Muscle of back (tissue), 11 donors: ENCODE measurements around the gene CYP2J2. TPM values are rescaled to one million over a fixed set of nuclear protein-coding genes. Genes with fewer than 3 reads are reported as not detected.
"Not testable (repeated sequence)": the region's sequence is repeated elsewhere in the genome, so short reads cannot be mapped to it uniquely, and the experiment has no call there.

Experiments
- DNase-seq, 3 donors: peaks; one replicate each; pipeline versions ENCODE4 v3.0.0 to v3.0.0-alpha.2; 2013
- polyA plus RNA-seq, 10 donors: library from polyadenylated mRNA; unstranded; fragments of 120-200 nt; gene quantifications; one replicate each; pipeline ENCODE4 v1.2.1, GENCODE V29; 2013; ENCODE audit not compliant: insufficient read length in 10 of 10

CYP2J2 gene
- polyA plus RNA-seq, 10 donors = 30.5 to 95.2 (median 72.9) TPM

DNA sequence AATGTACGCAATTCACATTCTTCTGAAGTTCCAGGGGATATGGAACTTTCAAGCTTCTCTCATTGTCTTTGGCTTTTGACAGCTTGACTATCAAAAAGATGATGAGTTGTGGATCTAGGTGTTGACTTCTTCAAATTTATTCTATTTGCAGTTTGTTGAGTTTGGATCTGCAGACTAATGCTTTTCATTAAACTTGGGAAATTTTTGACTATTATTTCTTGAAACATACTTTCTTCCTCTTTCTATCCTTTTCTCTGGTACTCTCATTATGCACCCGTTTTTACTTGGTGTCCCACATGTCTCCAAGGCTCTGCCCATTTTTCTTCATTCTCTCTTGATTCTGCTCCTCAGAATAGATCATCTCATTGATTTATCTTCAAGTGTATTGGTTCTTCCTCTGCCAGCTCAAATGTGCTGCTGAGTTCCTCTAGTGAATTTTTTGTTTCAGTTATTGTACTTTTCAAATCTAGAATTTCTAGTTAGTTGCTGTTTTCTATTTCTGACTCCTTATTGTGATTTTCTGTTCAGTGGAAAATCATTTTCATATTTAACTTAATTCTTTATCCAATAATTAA lies 49.4 kb downstream of the CYP2J2 start:
- no peak for DNase-seq

DNA sequence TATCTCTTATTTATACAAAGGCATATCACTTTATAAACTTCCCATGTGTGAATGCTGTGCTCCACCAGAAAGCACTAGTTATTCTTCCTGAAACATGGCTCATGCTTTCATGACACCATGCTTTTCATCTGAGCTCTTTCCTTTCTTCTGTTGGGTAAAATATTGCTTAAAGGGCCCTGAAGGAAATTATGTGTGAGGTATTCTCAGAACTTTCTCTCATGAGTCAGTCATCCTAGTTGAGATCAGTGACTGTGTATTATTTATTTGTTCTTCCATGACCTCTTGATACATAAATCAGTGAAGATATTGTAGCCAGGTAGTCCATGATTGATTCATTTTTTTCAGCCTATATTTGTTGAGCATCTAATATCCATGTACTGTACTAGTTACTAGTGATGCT lies 54.8 kb downstream of the CYP2J2 start:
- no peak for DNase-seq

DNA sequence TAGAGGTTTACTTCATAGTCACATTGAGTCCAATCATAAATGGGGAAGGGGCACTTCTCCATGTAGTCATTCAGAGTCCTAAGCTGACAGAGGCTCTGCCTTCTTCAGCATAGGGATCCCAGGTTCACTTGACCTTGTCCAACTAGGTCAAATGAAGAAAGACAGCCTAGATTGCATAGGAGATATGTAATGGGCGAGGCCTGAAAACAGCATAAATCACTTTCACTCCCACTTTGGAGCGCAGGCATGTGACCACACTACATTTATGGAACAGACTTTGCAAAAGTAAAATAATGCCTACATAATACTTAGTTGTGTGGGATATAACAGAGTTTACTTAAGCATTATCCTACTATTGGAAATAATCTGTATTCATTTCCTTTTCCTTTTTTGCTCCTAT lies 60.1 kb downstream of the CYP2J2 start:
- no peak for DNase-seq

DNA sequence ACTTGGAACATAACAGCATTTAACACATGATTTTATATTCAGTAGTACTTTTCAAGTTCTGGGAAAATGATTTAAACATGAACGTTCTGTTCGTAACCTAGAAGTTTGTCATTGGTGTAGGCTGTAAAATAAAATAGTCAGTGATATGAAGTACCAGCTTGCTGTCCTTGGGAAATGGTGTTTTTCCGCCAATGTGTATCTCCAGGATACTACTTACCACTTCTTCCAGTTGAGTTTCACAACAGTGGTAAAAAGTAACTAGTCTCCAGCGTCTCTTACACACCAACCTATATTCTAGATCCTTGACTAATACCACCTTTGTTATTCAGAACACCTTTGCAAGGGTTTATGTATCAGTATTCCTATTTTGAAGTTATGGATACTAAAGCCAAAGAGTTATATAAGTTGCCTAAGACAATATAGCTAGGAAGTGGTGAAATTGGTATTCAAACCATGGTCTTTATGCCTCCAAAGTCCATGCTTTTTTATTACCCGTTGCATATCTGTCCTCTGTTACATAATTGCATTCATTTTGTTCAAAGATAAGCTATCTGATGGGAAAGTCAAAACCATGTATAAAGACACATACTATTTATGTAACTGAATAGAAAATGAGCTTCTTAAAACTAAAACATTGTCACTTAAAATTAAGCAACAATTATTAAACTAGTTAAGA lies 68.8 kb downstream of the CYP2J2 start:
- no peak for DNase-seq

DNA sequence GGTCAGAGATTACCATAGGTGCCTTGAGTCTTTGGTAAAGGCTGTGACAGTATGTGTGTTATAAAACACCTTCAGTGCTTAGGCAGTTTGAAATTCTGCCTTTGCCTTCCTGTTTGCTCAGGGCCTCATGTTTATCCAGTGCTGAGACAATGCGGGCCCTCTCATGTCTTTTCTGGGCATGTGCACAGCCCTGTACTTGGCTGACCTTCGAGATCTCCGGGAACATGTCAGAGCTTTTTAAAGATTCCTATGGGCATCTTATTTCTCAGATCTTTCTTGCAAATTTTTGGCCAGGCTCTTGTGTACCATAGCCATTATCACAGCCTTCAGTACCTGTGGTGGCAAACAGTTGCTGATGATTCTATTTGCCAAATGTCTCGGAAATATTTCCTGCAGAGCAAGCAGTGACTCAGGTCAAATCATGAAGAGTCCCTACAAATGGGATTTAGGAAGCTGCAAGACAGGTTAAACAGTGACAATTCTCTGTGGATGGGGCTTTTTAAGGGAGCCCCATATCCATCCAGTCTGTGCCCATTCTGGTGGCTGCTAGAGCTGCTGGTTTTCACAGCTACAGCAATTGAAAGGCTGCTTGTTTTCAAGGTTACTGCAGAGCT lies 69.7 kb downstream of the CYP2J2 start:
- no peak for DNase-seq

DNA sequence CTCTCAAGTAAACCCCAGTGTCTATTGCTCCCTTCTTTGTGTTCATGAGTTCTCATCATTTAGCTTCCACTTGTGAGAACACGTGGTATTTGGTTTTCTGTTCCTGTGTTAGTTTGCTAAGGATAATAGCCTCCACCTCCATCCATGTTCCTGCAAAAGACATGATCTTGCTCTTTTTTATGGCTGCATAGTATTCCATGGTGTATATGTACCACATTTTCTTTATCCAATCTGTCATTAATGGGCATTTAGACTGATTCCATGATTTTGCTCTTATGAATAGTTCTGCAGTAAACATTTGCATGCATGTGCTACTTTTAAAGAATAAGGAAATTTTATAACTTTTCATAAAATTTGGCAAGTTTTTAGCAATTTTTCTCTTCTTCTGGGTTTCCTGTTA lies 71.3 kb downstream of the CYP2J2 start:
- not testable (repeated sequence) for DNase-seq

DNA sequence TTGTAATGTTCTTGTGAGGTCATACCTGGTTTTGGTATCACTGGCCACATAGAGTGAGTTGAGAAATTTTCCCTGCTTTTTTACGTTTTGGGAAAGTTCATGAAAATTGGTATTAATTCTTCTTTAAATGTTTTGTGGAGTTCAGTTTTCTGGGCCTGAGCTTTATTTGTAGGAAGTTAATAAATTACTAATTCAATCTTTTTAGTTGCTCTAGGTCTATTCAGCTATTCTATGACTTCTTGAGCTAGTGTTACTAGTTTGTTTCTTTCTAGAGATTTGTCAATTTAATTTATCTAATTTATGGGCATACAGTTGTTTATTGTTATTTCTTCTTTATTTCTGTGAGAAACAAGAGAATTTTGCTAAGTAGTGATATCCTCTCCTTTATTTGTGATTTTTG lies 74.5 kb downstream of the CYP2J2 start:
- no peak for DNase-seq

DNA sequence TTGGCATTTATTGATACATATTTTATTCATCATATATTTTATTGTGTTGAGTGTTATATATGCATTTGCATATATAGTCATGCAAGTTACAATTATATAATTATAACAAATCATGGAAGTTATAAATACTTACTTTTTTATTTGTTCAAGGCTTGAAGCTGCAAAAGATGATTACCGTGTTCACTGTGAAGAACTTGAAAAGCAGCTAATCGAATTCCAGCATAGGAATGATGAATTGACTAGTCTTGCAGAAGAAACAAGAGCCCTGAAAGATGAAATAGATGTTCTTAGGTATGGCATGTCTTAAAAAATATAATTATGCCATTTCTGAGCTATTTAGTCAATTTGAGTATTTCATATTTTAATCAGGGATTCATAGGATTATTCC lies 79.7 kb downstream of the CYP2J2 start:
- DNase-seq = no peak

DNA sequence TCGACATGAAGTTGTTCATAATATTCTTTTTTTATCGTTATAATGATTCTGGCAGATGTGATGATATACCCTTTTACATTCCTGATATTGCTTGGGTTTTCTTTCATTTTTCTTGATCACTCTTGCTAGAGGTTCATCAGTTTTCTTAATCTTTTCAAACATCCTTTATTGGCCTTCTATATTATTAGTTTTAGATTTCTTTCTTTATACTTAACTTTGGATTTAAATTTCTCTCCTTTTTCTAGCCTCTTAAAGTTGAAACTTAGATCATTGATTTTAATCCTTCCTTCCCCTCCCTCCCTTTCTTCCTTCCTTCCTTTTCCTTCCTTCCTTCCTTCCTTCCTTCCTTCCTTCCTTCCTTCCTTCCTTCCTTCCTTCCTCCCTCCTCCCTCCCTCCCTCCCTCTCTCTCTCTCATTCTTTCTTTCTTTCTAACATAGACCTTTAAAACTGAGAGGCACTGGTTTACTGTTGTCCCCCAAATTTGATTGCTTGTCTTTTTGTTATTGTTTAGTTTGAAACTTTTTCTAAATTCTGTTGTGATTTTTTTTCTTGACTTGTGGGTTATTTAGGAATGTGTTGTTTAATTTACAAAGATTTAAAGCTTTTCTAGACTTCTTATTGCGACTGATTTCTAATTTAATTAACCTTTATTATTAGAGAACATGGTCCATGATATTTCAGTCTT lies 80.2 kb downstream of the CYP2J2 start:
- DNase-seq = no peak

DNA sequence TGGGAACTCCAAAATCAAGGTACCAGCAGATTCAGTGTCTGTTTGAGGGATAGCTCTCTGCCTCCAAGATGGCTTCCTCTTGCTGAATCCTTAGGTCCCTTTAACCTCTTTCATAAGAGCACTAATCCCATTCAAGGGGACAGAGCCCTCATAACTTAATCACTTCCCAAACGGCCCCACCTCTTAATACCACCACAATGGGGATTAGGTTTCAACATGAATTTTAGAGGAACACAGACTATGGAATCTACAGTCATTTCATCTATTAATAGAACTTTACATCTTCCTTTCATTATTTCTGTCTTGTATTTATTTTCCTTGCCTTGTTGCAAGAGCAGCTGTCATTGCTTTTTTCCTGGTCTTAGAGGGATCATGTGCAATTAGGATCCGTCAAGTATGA lies 81.5 kb downstream of the CYP2J2 start:
- DNase-seq = no peak

Other genes starting within 250 kb of the CYP2J2 start
- 1 to 10 TPM; 1.2 to 4.5 (median 2.3) TPM for gene HOOK1, start 111.8 kb downstream of the CYP2J2 start, polyA plus RNA-seq
- gene C1orf87, start 147.0 kb upstream of the CYP2J2 start, polyA plus RNA-seq = under 1 TPM; 0.25 to 0.98 (median 0.62) TPM